NCI-H524 (cell line): ENCODE data around the gene CAPN5.

ENCODE experiments used
- DNase-seq, 2 experiments: peaks; one replicate each; lab custom pipeline; 2025; lab: John Stamatoyannopoulos, UW

The CAPN5 gene

DNA sequence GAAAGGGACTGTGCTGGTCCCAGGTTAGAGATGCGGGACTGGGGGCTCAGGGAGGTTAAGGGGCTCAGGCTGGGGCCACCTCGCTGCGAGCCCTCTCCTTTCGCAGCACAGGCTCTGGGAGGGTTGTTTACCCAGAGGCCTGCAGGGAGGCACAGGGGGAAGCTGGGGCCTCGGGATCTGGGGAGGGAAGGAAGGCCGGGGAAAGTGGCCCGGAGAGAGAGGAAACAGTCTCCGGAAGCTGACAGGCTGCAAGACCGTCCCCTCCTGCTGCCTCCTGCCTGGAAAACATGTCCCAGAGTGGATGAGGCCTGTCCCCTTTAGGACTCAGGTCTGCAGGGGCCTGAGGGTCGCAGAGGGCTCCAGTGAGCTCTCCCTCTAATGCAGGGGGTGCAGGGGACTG, 106.7 kb downstream of the CAPN5 start:
- no peak for DNase-seq

- peak; percentile 18 to 19 for DNase-seq
Measured at GRCh38 chr11:77174559-77174958, 107.8 kb downstream of the CAPN5 start.

GRCh38 chr11:77175021-77175842, 108.5 kb downstream of the CAPN5 start:
- no peak for DNase-seq
